Epidermal melanocyte (primary cell): ENCODE results near the gene DOCK4.

Experiments used
- DNase-seq: peaks from one replicate; pipeline ENCODE4 v3.0.0; 2011; ENCODE audit warnings: low spot score; ENCODE audit not compliant: insufficient read length

Gene DOCK4

GRCh38 chr7:112190120-112190519 is 16.1 kb downstream of the DOCK4 start:
- DNase-seq = no peak

GRCh38 chr7:112189691-112190090 is 16.5 kb downstream of the DOCK4 start:
- DNase-seq = no peak

- DNase-seq = no peak
These were observed 17.9 kb downstream of the DOCK4 start for GRCh38 chr7:112188257-112188656.

GRCh38 chr7:112186300-112186699 is 19.9 kb downstream of the DOCK4 start:
- DNase-seq = no peak

GRCh38 chr7:112185005-112185834 is 21.0 kb downstream of the DOCK4 start:
- no peak for DNase-seq

GRCh38 chr7:112184455-112184854 is 21.7 kb downstream of the DOCK4 start:
- DNase-seq = no peak

- DNase-seq = no peak
These were observed 22.9 kb downstream of the DOCK4 start for GRCh38 chr7:112183266-112183665.

- DNase-seq = no peak
These were observed 23.4 kb downstream of the DOCK4 start for GRCh38 chr7:112182749-112183148.

- no peak for DNase-seq
These were observed 26.0 kb downstream of the DOCK4 start for GRCh38 chr7:112180223-112180622.

- no peak for DNase-seq
These were observed 29.3 kb downstream of the DOCK4 start for GRCh38 chr7:112176693-112177415.

- DNase-seq = no peak
These were observed 30.0 kb downstream of the DOCK4 start for GRCh38 chr7:112176241-112176640.

GRCh38 chr7:112174192-112174591 is 32.0 kb downstream of the DOCK4 start:
- DNase-seq = no peak

GRCh38 chr7:112173568-112173905 is 32.7 kb downstream of the DOCK4 start:
- DNase-seq = no peak

- no peak for DNase-seq
These were observed 33.2 kb downstream of the DOCK4 start for GRCh38 chr7:112172870-112173567.

- no peak for DNase-seq
These were observed 34.5 kb downstream of the DOCK4 start for GRCh38 chr7:112171673-112172072.

- DNase-seq = no peak
These were observed 37.3 kb downstream of the DOCK4 start for GRCh38 chr7:112168915-112169314.

GRCh38 chr7:112167147-112167546 is 39.1 kb downstream of the DOCK4 start:
- DNase-seq = no peak

GRCh38 chr7:112162784-112163506 is 43.3 kb downstream of the DOCK4 start:
- no peak for DNase-seq

GRCh38 chr7:112162142-112162766 is 43.9 kb downstream of the DOCK4 start:
- no peak for DNase-seq

GRCh38 chr7:112161253-112162141 is 44.7 kb downstream of the DOCK4 start:
- DNase-seq = no peak
